ENCODE results near the gene ZFP36L2.

DNA sequence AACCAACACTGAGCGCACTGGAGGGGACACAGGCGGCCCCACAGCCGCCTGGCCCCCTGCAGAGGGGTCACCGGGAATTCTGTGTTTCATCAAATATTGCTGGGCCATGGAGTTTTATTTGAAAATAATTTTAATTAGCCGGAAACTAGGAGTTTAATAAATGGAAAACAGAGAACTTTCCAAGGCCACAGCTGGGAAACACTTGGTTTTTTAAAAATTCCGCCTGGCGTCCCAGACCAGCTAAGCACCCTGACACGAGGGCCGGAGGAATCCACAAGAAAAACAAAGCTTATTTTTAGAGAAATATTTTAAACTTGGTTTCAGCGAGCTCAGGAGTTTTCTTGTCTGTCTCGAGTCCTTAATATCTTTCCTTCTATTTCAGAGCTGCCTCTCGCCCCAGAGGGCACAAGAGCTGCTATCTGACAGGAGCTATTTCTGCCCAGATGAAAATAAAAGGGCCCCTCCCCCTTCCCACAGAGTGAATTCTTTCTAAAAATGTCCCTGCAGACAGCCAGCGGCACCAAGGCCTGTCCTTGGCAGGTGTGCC, 8.2 kb downstream of the ZFP36L2 start:
- no peak for TF ChIP-seq TCF7 (IDR thresholded peaks at IDR 0.05; ENCODE audit: borderline replicate concordance)
- no peak for TF ChIP-seq POLR2A (conservative IDR thresholded peaks at IDR 0.05)
- no peak for TF ChIP-seq SOX6 (IDR thresholded peaks at IDR 0.05)
- no peak for TF ChIP-seq JUND (IDR thresholded peaks at IDR 0.05; ENCODE audit: borderline replicate concordance, low read depth, low read length)
- TF ChIP-seq JUND (tag; IDR thresholded peaks at IDR 0.05; ENCODE audit: borderline replicate concordance, low read depth, low read length) = no peak
- TF ChIP-seq FOXK1 (CRISPR knock-in tag; IDR thresholded peaks at IDR 0.05; ENCODE audit: borderline replicate concordance) = no peak
- no peak for TF ChIP-seq HDGF (IDR thresholded peaks at IDR 0.05)
- TF ChIP-seq ZZZ3 (IDR thresholded peaks at IDR 0.05) = no peak
- TF ChIP-seq, protein P1, sequence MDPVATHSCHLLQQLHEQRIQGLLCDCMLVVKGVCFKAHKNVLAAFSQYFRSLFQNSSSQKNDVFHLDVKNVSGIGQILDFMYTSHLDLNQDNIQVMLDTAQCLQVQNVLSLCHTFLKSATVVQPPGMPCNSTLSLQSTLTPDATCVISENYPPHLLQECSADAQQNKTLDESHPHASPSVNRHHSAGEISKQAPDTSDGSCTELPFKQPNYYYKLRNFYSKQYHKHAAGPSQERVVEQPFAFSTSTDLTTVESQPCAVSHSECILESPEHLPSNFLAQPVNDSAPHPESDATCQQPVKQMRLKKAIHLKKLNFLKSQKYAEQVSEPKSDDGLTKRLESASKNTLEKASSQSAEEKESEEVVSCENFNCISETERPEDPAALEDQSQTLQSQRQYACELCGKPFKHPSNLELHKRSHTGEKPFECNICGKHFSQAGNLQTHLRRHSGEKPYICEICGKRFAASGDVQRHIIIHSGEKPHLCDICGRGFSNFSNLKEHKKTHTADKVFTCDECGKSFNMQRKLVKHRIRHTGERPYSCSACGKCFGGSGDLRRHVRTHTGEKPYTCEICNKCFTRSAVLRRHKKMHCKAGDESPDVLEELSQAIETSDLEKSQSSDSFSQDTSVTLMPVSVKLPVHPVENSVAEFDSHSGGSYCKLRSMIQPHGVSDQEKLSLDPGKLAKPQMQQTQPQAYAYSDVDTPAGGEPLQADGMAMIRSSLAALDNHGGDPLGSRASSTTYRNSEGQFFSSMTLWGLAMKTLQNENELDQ (CRISPR knock-in tag; IDR thresholded peaks at IDR 0.05; ENCODE audit: borderline replicate concordance) = no peak
- TF ChIP-seq, protein P2, sequence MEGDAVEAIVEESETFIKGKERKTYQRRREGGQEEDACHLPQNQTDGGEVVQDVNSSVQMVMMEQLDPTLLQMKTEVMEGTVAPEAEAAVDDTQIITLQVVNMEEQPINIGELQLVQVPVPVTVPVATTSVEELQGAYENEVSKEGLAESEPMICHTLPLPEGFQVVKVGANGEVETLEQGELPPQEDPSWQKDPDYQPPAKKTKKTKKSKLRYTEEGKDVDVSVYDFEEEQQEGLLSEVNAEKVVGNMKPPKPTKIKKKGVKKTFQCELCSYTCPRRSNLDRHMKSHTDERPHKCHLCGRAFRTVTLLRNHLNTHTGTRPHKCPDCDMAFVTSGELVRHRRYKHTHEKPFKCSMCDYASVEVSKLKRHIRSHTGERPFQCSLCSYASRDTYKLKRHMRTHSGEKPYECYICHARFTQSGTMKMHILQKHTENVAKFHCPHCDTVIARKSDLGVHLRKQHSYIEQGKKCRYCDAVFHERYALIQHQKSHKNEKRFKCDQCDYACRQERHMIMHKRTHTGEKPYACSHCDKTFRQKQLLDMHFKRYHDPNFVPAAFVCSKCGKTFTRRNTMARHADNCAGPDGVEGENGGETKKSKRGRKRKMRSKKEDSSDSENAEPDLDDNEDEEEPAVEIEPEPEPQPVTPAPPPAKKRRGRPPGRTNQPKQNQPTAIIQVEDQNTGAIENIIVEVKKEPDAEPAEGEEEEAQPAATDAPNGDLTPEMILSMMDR (IDR thresholded peaks at IDR 0.05 in 2 of 3, conservative IDR thresholded peaks at IDR 0.05 in 1 of 3; ENCODE audit: insufficient read depth in 2 of 3, low read depth in 1 of 3, low read length in 3 of 3) = no peak
- no peak for TF ChIP-seq SAFB (IDR thresholded peaks at IDR 0.05; ENCODE audit: borderline replicate concordance, low read depth, low read length)
- TF ChIP-seq SIX5 (IDR thresholded peaks at IDR 0.05; ENCODE audit: borderline replicate concordance in 1 of 2, insufficient read depth in 1 of 2, low read depth in 1 of 2, low read length in 2 of 2) = no peak
- TF ChIP-seq ETV6 (IDR thresholded peaks at IDR 0.05; ENCODE audit: borderline replicate concordance in 1 of 2, low read depth in 2 of 2, low read length in 1 of 2) = no peak
- TF ChIP-seq ETV6 (CRISPR knock-in tag; IDR thresholded peaks at IDR 0.05; ENCODE audit: borderline replicate concordance) = no peak
- no peak for TF ChIP-seq TAF1 (IDR thresholded peaks at IDR 0.05; ENCODE audit: control insufficient read depth, extremely low read depth, insufficient read depth, low read length, severe bottlenecking)

Data from K562 (cell line).